Prostate gland (tissue), 2 donors: Measurements from ENCODE around the gene SLC16A2. TPM values are rescaled to one million over a fixed set of nuclear protein-coding genes. Genes with fewer than 3 reads are reported as not detected.
A peak's percentile ranks its signal among the peaks of the same experiment; 100 is the strongest.

ENCODE experiments used
- DNase-seq: peaks from one replicate; pipeline ENCODE4 v3.0.0-alpha.2; 2019; ENCODE audit warnings: low spot score
- H3K27ac ChIP-seq, 2 donors: fragments of 200-600 bp; sonication (generic); 2 replicates each; pipeline ENCODE4 v1.5.1; 2017 to 2019
- H3K27me3 ChIP-seq: fragments of 200-600 bp; sonication (generic); replicated peaks from 2 replicates; pipeline ENCODE4 v1.5.1; 2019; ENCODE audit not compliant: insufficient read depth
- H3K36me3 ChIP-seq, 2 donors: fragments of 200-600 bp; sonication (generic); 1 replicate in 1 of 2; 2 replicates in 1 of 2; pipeline versions ENCODE4 v1.5.1 to v1.8.1; 2017 to 2019
- H3K4me1 ChIP-seq: fragments of 200-600 bp; sonication (generic); replicated peaks from 2 replicates; pipeline ENCODE4 v1.5.1; 2019
- H3K4me3 ChIP-seq, 2 donors: fragments of 200-600 bp; sonication (generic); 2 replicates each; pipeline ENCODE4 v1.5.1; 2017 to 2019
- H3K9me3 ChIP-seq: fragments of 200-600 bp; sonication (generic); 2 replicates; pipeline ENCODE4 v1.5.1; 2017
- CTCF ChIP-seq, 4 experiments: fragments of 200-600 bp in 2 of 4; fragments of 450-650 bp in 2 of 4; sonication (generic) in 2 of 4; IDR thresholded peaks; 1 replicate in 3 of 4; 2 replicates in 1 of 4; pipeline ENCODE4 v1.5.1; 2016 to 2019; ENCODE audit warnings: antibody characterized with exemption in 4 of 4, mild to moderate bottlenecking in 2 of 4, moderate library complexity in 2 of 4
- POLR2A ChIP-seq: fragments of 450-650 bp; IDR thresholded peaks from one replicate; pipeline ENCODE4 v1.6.1; 2016; ENCODE audit warnings: antibody characterized with exemption, mild to moderate bottlenecking
- POLR2AphosphoS5 ChIP-seq: sonication (generic); formaldehyde crosslinking; IDR thresholded peaks from one replicate; pipeline ENCODE4 v1.6.1; 2017; ENCODE audit warnings: antibody characterized with exemption
- WGBS: methylation state at CpG from one replicate; pipeline ENCODE4 v1.1.5; 2018; 5-methylcytosine and 5-hydroxymethylcytosine counted together
- intact Hi-C: fragments of 100-400 bp; cut with DNase I; formaldehyde crosslinking; loops from one replicate; pipeline ENCODE4 v1.14.2; 2022
- total RNA-seq, 2 donors: library from RNA; depleted of rRNA; stranded (reverse); fragments of >200 nt; gene quantifications; one replicate each; pipeline ENCODE4 v1.1.0, GENCODE V29; 2016

SLC16A2 gene
- total RNA-seq, 2 donors from 2014 or later: 8.7 to 9.3 TPM

DNA sequence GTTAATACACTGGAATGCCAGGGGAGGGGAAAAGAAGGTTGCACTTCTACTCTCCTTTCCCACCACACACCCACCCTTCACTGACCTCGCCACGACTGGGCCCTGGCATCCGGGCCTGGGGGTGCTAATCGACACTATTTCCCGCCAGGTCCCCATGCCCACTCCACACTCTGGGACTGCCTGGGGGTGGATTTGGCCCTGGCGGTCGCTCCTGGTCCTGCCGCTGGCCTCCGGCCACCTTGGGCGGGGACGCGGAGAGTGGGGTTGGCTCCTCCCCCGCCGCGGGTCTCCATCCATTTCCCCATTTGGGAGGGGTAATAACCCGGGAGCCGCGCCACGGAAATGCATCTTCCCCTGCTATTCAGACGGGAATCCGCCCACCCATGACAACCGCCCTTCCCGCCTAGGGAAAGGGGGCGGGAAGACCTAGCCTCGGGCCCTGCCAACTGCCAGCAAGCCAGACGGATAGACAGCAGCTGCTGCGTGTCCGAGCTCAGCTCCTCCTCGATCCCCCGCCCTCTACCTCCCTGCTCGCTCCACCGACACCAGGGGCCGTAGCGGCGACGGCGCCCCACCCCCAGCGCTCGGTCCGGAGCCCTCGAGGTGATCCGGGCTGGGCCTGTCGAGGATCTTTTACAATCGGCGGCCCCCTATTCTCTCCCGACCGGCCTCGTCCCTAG is 115.0 kb downstream of the SLC16A2 start:
- H3K4me3 ChIP-seq: peak overlapping the region; percentile 27 to 39
- no peaks in the 10 kb centered on the region for H3K36me3 ChIP-seq
- 0% methylated on average over 11 of the region's 48 CpGs for WGBS
- intact Hi-C loops: loop anchor here (5.0 to 10.0 kb wide), 2 partner anchors 111 to 154 kb away; partner anchors contain the start of gene SLC16A2
- peak; percentile 6 for TF ChIP-seq POLR2AphosphoS5
- TF ChIP-seq POLR2A: peak; percentile 46
- TF ChIP-seq CTCF (IDR thresholded peaks at IDR 0.05): peak in 2 of 4 experiments; percentile 8 to 36
- peak; percentile 58 for DNase-seq
- no peaks in the 10 kb centered on the region for H3K9me3 ChIP-seq
- H3K4me1 ChIP-seq: no peaks in the 10 kb centered on the region
- H3K27ac ChIP-seq: peak overlapping the region; percentile 75 to 77
- no peaks in the 10 kb centered on the region for H3K27me3 ChIP-seq

DNA sequence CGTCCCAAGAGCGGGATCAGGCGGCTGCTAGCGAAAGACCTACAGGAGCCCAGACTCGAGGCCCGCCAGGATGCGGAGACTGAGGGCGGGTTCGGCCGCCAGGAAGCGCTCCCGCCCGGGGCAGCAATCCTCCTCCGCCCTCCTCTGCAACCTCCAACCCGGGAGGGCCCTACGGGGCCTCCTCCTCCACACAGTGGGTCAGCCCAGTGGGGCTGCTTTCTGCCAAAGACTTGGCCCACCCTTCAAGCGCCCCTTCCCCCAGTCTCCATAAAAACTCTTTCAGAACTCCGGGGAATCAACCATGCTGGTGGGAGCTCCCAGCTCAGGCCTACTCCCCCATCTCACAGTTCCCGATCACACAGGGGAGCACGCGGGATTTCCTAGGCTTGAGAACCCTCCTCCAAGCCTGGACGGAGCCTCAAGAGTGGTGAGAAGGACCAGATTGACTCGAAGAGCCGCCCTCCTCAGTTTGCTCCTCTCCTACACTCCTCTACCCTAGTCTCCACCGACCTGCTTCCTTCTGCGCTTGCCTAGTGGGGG is 115.6 kb downstream of the SLC16A2 start:
- intact Hi-C loops: loop anchor here (5.0 to 10.0 kb wide), 2 partner anchors 112 to 155 kb away; partner anchors contain the start of gene SLC16A2
- H3K27ac ChIP-seq: peak overlapping the region; percentile 75 to 77
- DNase-seq: no peak
- TF ChIP-seq POLR2AphosphoS5: no peak
- peak in 1 of 4 experiments; percentile 21 for TF ChIP-seq CTCF (IDR thresholded peaks at IDR 0.05)
- H3K4me3 ChIP-seq: peak overlapping the region; percentile 27 to 39
- 8% methylated on average over 7 of the region's 26 CpGs for WGBS
- no peaks in the 10 kb centered on the region for H3K36me3 ChIP-seq
- H3K27me3 ChIP-seq: no peaks in the 10 kb centered on the region
- no peaks in the 10 kb centered on the region for H3K4me1 ChIP-seq
- H3K9me3 ChIP-seq: no peaks in the 10 kb centered on the region

DNA sequence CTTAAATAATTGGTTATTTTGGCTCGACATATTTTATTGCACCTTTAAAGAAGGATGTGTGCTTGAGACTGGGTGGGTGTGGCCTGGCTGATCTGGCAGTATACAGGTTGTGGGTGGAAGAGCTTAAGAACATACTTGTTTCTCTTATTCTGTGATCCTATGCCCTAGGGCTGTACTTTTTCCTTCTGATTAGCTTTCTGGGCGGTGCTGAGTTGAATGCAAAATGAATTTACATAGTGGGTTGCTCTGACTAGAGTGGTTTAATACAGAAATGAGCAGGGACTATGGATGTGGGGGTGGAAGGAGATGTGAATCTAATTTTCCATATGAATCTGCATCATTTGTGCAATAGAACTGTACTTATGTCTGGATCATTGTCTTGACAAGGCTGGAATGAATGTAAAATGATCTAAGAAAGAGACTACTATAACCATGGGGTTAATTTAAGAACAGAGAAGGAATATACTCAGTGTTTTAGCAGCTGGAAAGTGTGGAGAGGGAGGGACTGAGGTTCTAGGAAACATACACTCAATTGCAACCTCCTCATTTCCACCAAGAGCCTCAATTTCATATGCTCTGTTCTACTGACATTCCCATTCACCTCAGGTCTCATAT is 119.4 kb downstream of the SLC16A2 start:
- intact Hi-C loops: no loop called here
- Histone ChIP-seq H3K4me3 (no peak overlapping the region), H3K9me3 (no peaks in the 10 kb centered on the region), H3K27ac (no peak overlapping the region), H3K4me1 (no peaks in the 10 kb centered on the region), H3K27me3 (no peaks in the 10 kb centered on the region), H3K36me3 (no peaks in the 10 kb centered on the region)
- DNase-seq: no peak
- 32% methylated on average over 2 of the region's 2 CpGs for WGBS
- TF ChIP-seq POLR2A: no peak
- no peak for TF ChIP-seq POLR2AphosphoS5
- no peak for TF ChIP-seq CTCF (IDR thresholded peaks at IDR 0.05)

DNA sequence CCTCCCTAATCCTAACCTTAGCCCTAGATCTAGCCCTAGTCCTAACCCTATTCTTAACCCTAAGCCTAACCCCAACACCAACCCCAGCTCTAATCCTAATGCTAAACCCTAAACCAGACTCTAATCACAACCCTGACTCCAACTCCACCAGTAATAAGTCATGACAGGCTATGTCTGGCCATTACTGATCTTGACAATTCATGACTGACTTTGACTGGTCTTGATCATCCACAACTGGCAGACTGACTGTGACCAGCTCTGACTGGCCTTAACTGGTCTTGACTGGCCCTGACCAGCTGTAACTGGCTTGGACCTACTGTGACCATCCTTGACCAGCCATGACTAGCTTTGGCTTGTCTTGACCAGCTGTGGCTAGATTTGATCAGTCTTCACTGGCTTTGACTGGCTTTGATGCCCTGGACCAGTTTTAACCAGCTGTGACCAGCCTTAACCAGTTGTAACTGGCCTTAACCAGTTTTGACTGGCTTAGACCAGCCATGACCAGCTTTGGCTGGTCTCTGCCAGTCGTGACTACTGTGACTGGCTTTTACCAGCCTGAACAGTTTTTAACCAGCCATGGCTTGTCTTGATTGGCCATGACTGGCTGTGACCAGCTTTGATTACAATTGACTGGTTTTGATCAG is 124.7 kb downstream of the SLC16A2 start:
- no peaks in the 10 kb centered on the region for H3K4me1 ChIP-seq
- H3K9me3 ChIP-seq: no peaks in the 10 kb centered on the region
- no peak overlapping the region for H3K4me3 ChIP-seq
- no peaks in the 10 kb centered on the region for H3K27me3 ChIP-seq
- TF ChIP-seq POLR2A (no peak), POLR2AphosphoS5 (no peak), CTCF (IDR thresholded peaks at IDR 0.05) (no peak)
- DNase-seq: no peak
- no peak overlapping the region for H3K27ac ChIP-seq
- 86% methylated on average over 1 of the region's 1 CpG for WGBS
- H3K36me3 ChIP-seq: no peaks in the 10 kb centered on the region
- intact Hi-C loops: no loop called here
